ENCODE measurements around the gene ZFPL1.

DNA sequence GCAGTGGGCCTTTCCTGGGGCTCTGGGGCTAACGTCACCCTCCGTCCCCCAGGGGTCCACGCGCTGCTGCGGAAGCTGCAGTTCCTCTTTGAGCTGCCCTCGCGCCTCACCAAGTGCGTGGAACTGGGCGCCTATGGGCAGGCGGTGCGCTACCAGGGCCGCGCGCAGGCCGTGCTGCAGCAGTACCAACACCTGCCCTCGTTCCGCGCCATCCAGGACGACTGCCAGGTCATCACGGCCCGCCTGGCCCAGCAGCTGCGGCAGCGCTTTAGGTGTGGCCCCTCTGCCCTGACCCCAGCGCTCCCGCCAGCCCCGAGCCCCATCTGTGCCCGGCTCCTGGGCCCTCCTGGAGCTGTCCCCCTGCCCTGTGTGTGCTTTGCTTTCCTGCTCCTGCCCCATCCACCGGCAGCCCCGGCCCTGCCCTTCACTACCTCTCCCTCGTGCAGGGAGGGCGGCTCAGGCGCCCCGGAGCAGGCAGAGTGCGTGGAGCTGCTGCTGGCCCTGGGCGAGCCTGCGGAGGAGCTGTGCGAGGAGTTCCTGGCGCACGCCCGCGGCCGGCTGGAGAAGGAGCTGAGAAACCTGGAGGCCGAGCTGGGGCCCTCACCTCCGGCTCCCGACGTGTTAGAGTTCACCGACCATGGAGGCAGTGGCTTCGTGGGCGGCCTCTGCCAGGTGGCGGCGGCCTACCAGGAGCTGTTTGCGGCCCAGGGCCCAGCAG, 23.9 kb downstream of the ZFPL1 start:
- TF ChIP-seq POLR2AphosphoS5 (IDR thresholded peaks at IDR 0.05; ENCODE audit: borderline replicate concordance, low read depth, low read length) (no peak), EZH2 (IDR thresholded peaks at IDR 0.05) (no peak), FOXP2 (optimal IDR thresholded peaks at IDR 0.05; ENCODE audit: control extremely low read depth, extremely low read length, insufficient read depth) (no peak)
